ENCODE results near the gene SPATA7.

GRCh38 chr14:88468406-88468805 lies 82.9 kb downstream of the SPATA7 start:
- TF ChIP-seq GATA3 (IDR thresholded peaks at IDR 0.05; ENCODE audit: low read depth, low read length) = no peak
- TF ChIP-seq GATA2 (IDR thresholded peaks at IDR 0.05; ENCODE audit: low read depth, low read length) = no peak
